ENCODE results near the gene SUMO2. TPM values are rescaled to one million over a fixed set of nuclear protein-coding genes. Genes with fewer than 3 reads are reported as not detected.

SUMO2 gene
- total RNA-seq, 1 experiment from 2014 or later: 675 TPM

GRCh38 chr17:75118307-75118706, 64.5 kb downstream of the SUMO2 start:
- Mint-ChIP-seq H3K27ac (ENCODE audit: unreplicated experiment) (no peak overlapping the region), H3K4me1 (ENCODE audit: low read depth, unreplicated experiment) (peaks cover 10% of the 10 kb centered on the region), H3K36me3 (ENCODE audit: insufficient read depth, unreplicated experiment) (peaks cover 45% of the 10 kb centered on the region), H3K4me3 (ENCODE audit: unreplicated experiment) (no peak overlapping the region), H3K9me3 (ENCODE audit: unreplicated experiment) (no peaks in the 10 kb centered on the region), H3K27me3 (ENCODE audit: insufficient read depth, unreplicated experiment) (no peaks in the 10 kb centered on the region)
- no TSS peak for BruUV-seq (replicated peaks)
- no peaks in the 10 kb centered on the region for H3K36me3 ChIP-seq (ENCODE audit: control insufficient read depth, insufficient read depth, low read length)
- CTCF ChIA-PET: interaction anchor here (1.7 kb wide), 1 partner anchor 13 kb away, joined by 4 read pairs; the partner anchor contains the start of gene NT5C
- TF ChIP-seq, protein P1, sequence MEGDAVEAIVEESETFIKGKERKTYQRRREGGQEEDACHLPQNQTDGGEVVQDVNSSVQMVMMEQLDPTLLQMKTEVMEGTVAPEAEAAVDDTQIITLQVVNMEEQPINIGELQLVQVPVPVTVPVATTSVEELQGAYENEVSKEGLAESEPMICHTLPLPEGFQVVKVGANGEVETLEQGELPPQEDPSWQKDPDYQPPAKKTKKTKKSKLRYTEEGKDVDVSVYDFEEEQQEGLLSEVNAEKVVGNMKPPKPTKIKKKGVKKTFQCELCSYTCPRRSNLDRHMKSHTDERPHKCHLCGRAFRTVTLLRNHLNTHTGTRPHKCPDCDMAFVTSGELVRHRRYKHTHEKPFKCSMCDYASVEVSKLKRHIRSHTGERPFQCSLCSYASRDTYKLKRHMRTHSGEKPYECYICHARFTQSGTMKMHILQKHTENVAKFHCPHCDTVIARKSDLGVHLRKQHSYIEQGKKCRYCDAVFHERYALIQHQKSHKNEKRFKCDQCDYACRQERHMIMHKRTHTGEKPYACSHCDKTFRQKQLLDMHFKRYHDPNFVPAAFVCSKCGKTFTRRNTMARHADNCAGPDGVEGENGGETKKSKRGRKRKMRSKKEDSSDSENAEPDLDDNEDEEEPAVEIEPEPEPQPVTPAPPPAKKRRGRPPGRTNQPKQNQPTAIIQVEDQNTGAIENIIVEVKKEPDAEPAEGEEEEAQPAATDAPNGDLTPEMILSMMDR (IDR thresholded peaks at IDR 0.05; ENCODE audit: insufficient read depth in 1 of 2, low read depth in 1 of 2, low read length in 1 of 2, severe bottlenecking in 1 of 2, unreplicated experiment in 1 of 2): no peak
- no peaks in the 10 kb centered on the region for H3K27me3 ChIP-seq (replicated peaks; ENCODE audit: control insufficient read depth, insufficient read depth, low read length)
- H3K4me3 ChIP-seq (ENCODE audit: low read depth, low read length): no peak overlapping the region
- intact Hi-C loops (cut with micrococcal nuclease; ENCODE audit: unreplicated experiment): no loop called here
- DNase-seq: no peak
- no peaks in the 10 kb centered on the region for H3K9me3 ChIP-seq
- POLR2A ChIA-PET: interaction anchor here (0.7 kb wide), 1 partner anchor 276 kb away, joined by 4 read pairs; no protein-coding TSS in a partner anchor
- peaks cover 8% of the 10 kb centered on the region for H3K4me1 ChIP-seq

GRCh38 chr17:75116737-75117136, 66.0 kb downstream of the SUMO2 start:
- TF ChIP-seq, protein P1 (IDR thresholded peaks at IDR 0.05; ENCODE audit: insufficient read depth in 1 of 2, low read depth in 1 of 2, low read length in 1 of 2, severe bottlenecking in 1 of 2, unreplicated experiment in 1 of 2): no peak
- Mint-ChIP-seq H3K9me3 (ENCODE audit: unreplicated experiment) (no peaks in the 10 kb centered on the region), H3K27me3 (ENCODE audit: insufficient read depth, unreplicated experiment) (no peaks in the 10 kb centered on the region), H3K36me3 (ENCODE audit: insufficient read depth, unreplicated experiment) (peaks cover 51% of the 10 kb centered on the region), H3K4me1 (ENCODE audit: low read depth, unreplicated experiment) (peaks cover 14% of the 10 kb centered on the region), H3K4me3 (ENCODE audit: unreplicated experiment) (no peak overlapping the region), H3K27ac (ENCODE audit: unreplicated experiment) (no peak overlapping the region)
- CTCF ChIA-PET: no interaction called here
- peaks cover 8% of the 10 kb centered on the region for H3K4me1 ChIP-seq
- POLR2A ChIA-PET: no interaction called here
- no peak for DNase-seq
- H3K36me3 ChIP-seq (ENCODE audit: control insufficient read depth, insufficient read depth, low read length): no peaks in the 10 kb centered on the region
- no peaks in the 10 kb centered on the region for H3K27me3 ChIP-seq (replicated peaks; ENCODE audit: control insufficient read depth, insufficient read depth, low read length)
- H3K4me3 ChIP-seq (ENCODE audit: low read depth, low read length): no peak overlapping the region
- H3K9me3 ChIP-seq: no peaks in the 10 kb centered on the region
- intact Hi-C loops (cut with micrococcal nuclease; ENCODE audit: unreplicated experiment): no loop called here
- no TSS peak for BruUV-seq (replicated peaks)

Other genes with a start within 250 kb of the SUMO2 start
- not detected in 2 replicates for gene OTOP3, start 247.1 kb downstream of the SUMO2 start, total RNA-seq (2022)
- 29.8 and 30.4 TPM in 2 replicates for gene HID1, start 210.2 kb downstream of the SUMO2 start, total RNA-seq (2022)
- 30.9 and 31.6 TPM in 2 replicates for gene CDR2L, start 195.3 kb downstream of the SUMO2 start, total RNA-seq (2022)
- 61.0 and 61.8 TPM in 2 replicates for gene MRPL58, start 170.3 kb downstream of the SUMO2 start, total RNA-seq (2022)
- 316 and 326 TPM in 2 replicates for gene ATP5PD, start 136.0 kb downstream of the SUMO2 start, total RNA-seq (2022)
- gene KCTD2, start 135.7 kb downstream of the SUMO2 start, total RNA-seq (2022): 27.9 and 28.8 TPM in 2 replicates
- 27.7 and 33.8 TPM in 2 replicates for gene SLC16A5, start 95.0 kb downstream of the SUMO2 start, total RNA-seq (2022)
- 23.6 and 26.0 TPM in 2 replicates for gene ARMC7, start 73.0 kb downstream of the SUMO2 start, total RNA-seq (2022)
- 59.3 and 68.4 TPM in 2 replicates for gene NT5C, start 51.2 kb downstream of the SUMO2 start, total RNA-seq (2022)
- 210 and 244 TPM in 2 replicates for gene JPT1, start 28.4 kb downstream of the SUMO2 start, total RNA-seq (2022)
- 119 and 142 TPM in 2 replicates for gene NUP85, start 22.7 kb upstream of the SUMO2 start, total RNA-seq (2022)
- gene GGA3, start 78.6 kb upstream of the SUMO2 start, total RNA-seq (2022): 90.2 and 94.4 TPM in 2 replicates
- gene MRPS7, start 78.9 kb upstream of the SUMO2 start, total RNA-seq (2022): 123 and 125 TPM in 2 replicates
- gene MIF4GD, start 88.3 kb upstream of the SUMO2 start, total RNA-seq (2022): 27.0 and 27.3 TPM in 2 replicates
- 29.8 and 33.6 TPM in 2 replicates for gene SLC25A19, start 106.5 kb upstream of the SUMO2 start, total RNA-seq (2022)
- 113 and 115 TPM in 2 replicates for gene GRB2, start 222.7 kb upstream of the SUMO2 start, total RNA-seq (2022)